Pancreas (tissue), 10 donors: ENCODE results near the gene VSNL1. TPM values are rescaled to one million over a fixed set of nuclear protein-coding genes. Genes with fewer than 3 reads are reported as not detected.

Source experiments
- ATAC-seq, 4 donors: fragments of 200-7000 bp; cut with Tn5 transposase; one replicate each; pipeline versions ENCODE4 v1.8.0 to v1.9.1; 2020; ENCODE audit warnings: mild to moderate bottlenecking in 4 of 4, moderate library complexity in 4 of 4
- DNase-seq, 6 donors: peaks; one replicate each; pipeline ENCODE4 v3.0.0-alpha.2; 2020
- FAIRE-seq: peaks from 2 replicates; lab custom pipeline; 2012; peaks lifted over from hg19 to GRCh38; lab: Jason Lieb, UNC
- H3K27ac ChIP-seq, 4 donors: fragments of 200-600 bp; sonication (generic); 1 replicate in 3 of 4; 2 replicates in 1 of 4; pipeline versions ENCODE4 v1.5.0 to v1.8.0; 2020
- H3K27me3 ChIP-seq, 4 donors: fragments of 200-600 bp; one replicate each; pipeline ENCODE4 v1.8.0; 2021
- H3K36me3 ChIP-seq, 3 donors: fragments of 200-600 bp; sonication (generic) in 1 of 3; one replicate each; pipeline versions ENCODE4 v1.5.0 to v1.8.0; 2020 to 2021
- H3K4me1 ChIP-seq, 3 donors: fragments of 200-600 bp; one replicate each; pipeline ENCODE4 v1.8.0; 2021
- H3K4me3 ChIP-seq, 4 donors: fragments of 200-600 bp; sonication (generic) in 2 of 4; one replicate each; pipeline versions ENCODE4 v1.5.0 to v1.8.0; 2020 to 2021
- H3K9me3 ChIP-seq, 4 donors: fragments of 200-600 bp; one replicate each; pipeline ENCODE4 v1.8.0; 2021
- WGBS, 2 donors: extraction: QIAGEN DNeasy Blood & Tissue Kit; methylation state at CpG; one replicate each; pipeline ENCODE4 v1.1.7; 2013; 5-methylcytosine and 5-hydroxymethylcytosine counted together
- intact Hi-C, 3 donors: fragments of 100-400 bp; cut with DNase I; formaldehyde crosslinking; loops; one replicate each; pipeline versions ENCODE4 v1.11.1 to v1.14.2; 2022
- polyA plus RNA-seq, 2 donors: library from polyadenylated mRNA; stranded (reverse); fragments of 200-250 nt; gene quantifications; one replicate each; pipeline ENCODE4 v1.2.3, GENCODE V29; 2013
- total RNA-seq, 6 donors: library from RNA; stranded (reverse); fragmentation: NEBNext Ultra II Directional in 4 of 6; extraction: Animal tissue kit (Norgen Biotek cat#: 25700) in 4 of 6; gene quantifications; one replicate each; pipeline versions ENCODE4 v1.2.1 to v1.2.4, GENCODE V29; 2021 to 2023
- TF ChIP-seq, protein P1 (sequence below), 4 donors: fragments of 200-600 bp; sonication (generic) in 3 of 4; IDR thresholded peaks; one replicate each; pipeline versions ENCODE4 v1.5.0 to v1.8.0; 2021; ENCODE audit warnings: antibody characterized with exemption in 4 of 4
- donor health status: healthy with polysubstance abuse.
- donor health status: DM: no; HTN: no; CAD: no; lungs with moderate emphysema.
- donor health status: DM: no; HTN: no; CAD: no.
- donor health status: control.
- donor health status: control.
- donor health status: Bipolar disorder and iron deficiency.
- donor health status: DM: yes; HTN: yes; CAD: no.
- donor health status: DM: no; HTN: no; CAD: no.
- donor health status: DM: no; HTN: no; CAD: no.
- donor health status: DM: yes; HTN: yes; CAD: no.

VSNL1 gene
- total and polyA plus RNA-seq, 8 donors = 0.09 to 2.6 (median 0.56) TPM

GRCh38 chr2:17630089-17630488, 89.6 kb downstream of the VSNL1 start:
- no peak for ATAC-seq
- intact Hi-C loops = no loop called here
- Histone ChIP-seq H3K27me3 (no peaks in the 10 kb centered on the region), H3K4me1 (no peaks in the 10 kb centered on the region), H3K27ac (no peak overlapping the region), H3K36me3 (no peaks in the 10 kb centered on the region), H3K9me3 (no peaks in the 10 kb centered on the region), H3K4me3 (no peak overlapping the region)
- DNase-seq = no peak
- 84 to 94% methylated on average over 4 of the region's 4 CpGs for WGBS, 2 donors
- TF ChIP-seq, protein P1, sequence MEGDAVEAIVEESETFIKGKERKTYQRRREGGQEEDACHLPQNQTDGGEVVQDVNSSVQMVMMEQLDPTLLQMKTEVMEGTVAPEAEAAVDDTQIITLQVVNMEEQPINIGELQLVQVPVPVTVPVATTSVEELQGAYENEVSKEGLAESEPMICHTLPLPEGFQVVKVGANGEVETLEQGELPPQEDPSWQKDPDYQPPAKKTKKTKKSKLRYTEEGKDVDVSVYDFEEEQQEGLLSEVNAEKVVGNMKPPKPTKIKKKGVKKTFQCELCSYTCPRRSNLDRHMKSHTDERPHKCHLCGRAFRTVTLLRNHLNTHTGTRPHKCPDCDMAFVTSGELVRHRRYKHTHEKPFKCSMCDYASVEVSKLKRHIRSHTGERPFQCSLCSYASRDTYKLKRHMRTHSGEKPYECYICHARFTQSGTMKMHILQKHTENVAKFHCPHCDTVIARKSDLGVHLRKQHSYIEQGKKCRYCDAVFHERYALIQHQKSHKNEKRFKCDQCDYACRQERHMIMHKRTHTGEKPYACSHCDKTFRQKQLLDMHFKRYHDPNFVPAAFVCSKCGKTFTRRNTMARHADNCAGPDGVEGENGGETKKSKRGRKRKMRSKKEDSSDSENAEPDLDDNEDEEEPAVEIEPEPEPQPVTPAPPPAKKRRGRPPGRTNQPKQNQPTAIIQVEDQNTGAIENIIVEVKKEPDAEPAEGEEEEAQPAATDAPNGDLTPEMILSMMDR (IDR thresholded peaks at IDR 0.05) = no peak
- FAIRE-seq = no peak

- DNase-seq = no peak
- Histone ChIP-seq H3K4me1 (no peaks in the 10 kb centered on the region), H3K4me3 (no peak overlapping the region), H3K27ac (no peak overlapping the region), H3K36me3 (no peaks in the 10 kb centered on the region), H3K27me3 (no peaks in the 10 kb centered on the region), H3K9me3 (no peaks in the 10 kb centered on the region)
- no peak for FAIRE-seq
- no peak for ATAC-seq
- WGBS, 2 donors = 51 to 57% methylated on average over 4 of the region's 4 CpGs
- intact Hi-C loops = no loop called here
- TF ChIP-seq, protein P1 (IDR thresholded peaks at IDR 0.05) = no peak
Measured at GRCh38 chr2:17634997-17635396, 94.5 kb downstream of the VSNL1 start.

GRCh38 chr2:17636257-17636656, 95.8 kb downstream of the VSNL1 start:
- Histone ChIP-seq H3K27ac (no peak overlapping the region), H3K27me3 (no peaks in the 10 kb centered on the region), H3K36me3 (no peaks in the 10 kb centered on the region), H3K9me3 (no peaks in the 10 kb centered on the region), H3K4me1 (no peaks in the 10 kb centered on the region), H3K4me3 (no peak overlapping the region)
- FAIRE-seq (no peak), ATAC-seq (no peak), DNase-seq (no peak)
- 75 to 77% methylated on average over 3 of the region's 3 CpGs for WGBS, 2 donors
- intact Hi-C loops = no loop called here
- TF ChIP-seq, protein P1 (IDR thresholded peaks at IDR 0.05) = no peak

DNA sequence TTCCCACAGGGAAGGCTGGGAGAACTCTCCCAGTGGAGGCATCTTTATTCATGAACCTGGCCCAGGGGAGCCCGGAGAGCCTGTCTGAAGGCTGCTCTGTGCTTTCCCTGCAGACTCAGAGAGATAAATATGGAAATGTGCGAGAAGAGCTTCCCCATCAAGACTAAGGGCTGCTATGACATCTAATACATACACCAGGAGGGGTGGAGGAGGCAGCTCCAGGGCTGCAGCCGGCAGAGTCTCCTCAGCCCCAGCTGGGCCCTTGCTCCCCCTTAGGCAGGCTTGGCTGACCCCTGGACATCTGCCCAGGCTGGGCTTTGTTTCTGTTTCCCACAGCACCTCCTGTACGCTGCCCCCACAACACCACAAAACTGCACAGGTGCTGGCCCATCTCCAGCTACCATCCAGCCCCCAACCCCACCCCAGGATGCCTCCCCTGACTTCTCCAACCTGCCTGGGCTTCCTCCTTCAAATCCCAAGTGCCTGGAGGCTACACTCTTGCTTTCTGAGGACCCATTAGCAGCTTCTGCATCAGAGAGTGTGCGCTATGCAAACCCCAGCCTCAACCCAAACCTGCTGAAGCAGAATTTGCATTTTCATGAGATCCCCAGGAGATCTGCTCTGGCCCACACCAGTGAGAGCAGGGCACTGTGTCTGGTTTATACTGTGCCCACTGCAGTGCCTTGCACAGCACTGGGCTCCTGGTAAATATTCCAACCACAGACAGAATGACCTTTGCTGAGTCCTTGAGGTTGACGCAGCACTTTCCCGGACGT, 96.8 kb downstream of the VSNL1 start:
- WGBS, 2 donors = 62 to 66% methylated on average over 8 of the region's 8 CpGs
- TF ChIP-seq, protein P1 (IDR thresholded peaks at IDR 0.05) = no peak
- no peak overlapping the region for H3K27ac ChIP-seq
- intact Hi-C loops = no loop called here
- H3K36me3 ChIP-seq = no peaks in the 10 kb centered on the region
- no peak overlapping the region for H3K4me3 ChIP-seq
- no peak for FAIRE-seq
- H3K9me3 ChIP-seq = no peaks in the 10 kb centered on the region
- ATAC-seq = no peak
- DNase-seq = no peak
- no peaks in the 10 kb centered on the region for H3K4me1 ChIP-seq
- no peaks in the 10 kb centered on the region for H3K27me3 ChIP-seq

- Histone ChIP-seq H3K36me3 (no peaks in the 10 kb centered on the region), H3K9me3 (no peaks in the 10 kb centered on the region), H3K27me3 (no peaks in the 10 kb centered on the region), H3K4me1 (no peaks in the 10 kb centered on the region), H3K4me3 (no peak overlapping the region), H3K27ac (no peak overlapping the region)
- DNase-seq (no peak), FAIRE-seq (no peak), ATAC-seq (no peak)
- TF ChIP-seq, protein P1 (IDR thresholded peaks at IDR 0.05) = no peak
- intact Hi-C loops = no loop called here
- 78 to 88% methylated on average over 7 of the region's 7 CpGs for WGBS, 2 donors
Measured at GRCh38 chr2:17638196-17638743, 97.8 kb downstream of the VSNL1 start.
